Upper lobe of left lung (tissue), 4 donors: ENCODE data around the gene SEC14L6.

Experiments used
- POLR2AphosphoS5 ChIP-seq, 2 donors: sonication (generic); formaldehyde crosslinking; IDR thresholded peaks; one replicate each; pipeline ENCODE4 v1.5.1; 2017; ENCODE audit warnings: antibody characterized with exemption in 2 of 2
- TF ChIP-seq, protein P1 (sequence below), 6 experiments: fragments of 450-650 bp in 4 of 6; fragments of 200-600 bp in 2 of 6; sonication (generic) in 2 of 6; IDR thresholded peaks; one replicate each; pipeline ENCODE4 v1.5.1; 2016 to 2019; ENCODE audit warnings: antibody characterized with exemption in 6 of 6

DNA sequence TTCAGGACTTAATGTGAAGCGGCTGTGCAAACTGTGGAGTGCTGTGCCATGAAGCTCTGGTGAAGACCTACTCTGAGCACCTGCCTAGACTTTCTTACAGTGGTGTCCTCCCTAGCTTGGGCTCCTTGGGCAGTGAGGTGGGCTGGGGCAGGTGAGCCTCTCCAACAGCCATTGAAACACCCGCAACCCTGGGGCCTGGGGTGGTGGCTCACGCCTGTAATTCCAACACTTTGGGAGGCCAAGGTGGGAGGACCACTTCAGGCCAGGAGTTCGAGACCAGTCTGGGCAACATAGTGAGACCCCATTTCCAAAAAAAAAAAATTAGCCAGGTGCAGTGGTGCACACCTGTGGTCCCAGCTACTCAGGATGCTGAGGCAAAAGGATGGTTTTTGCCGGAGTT is 60.4 kb downstream of the SEC14L6 start:
- TF ChIP-seq, protein P1, sequence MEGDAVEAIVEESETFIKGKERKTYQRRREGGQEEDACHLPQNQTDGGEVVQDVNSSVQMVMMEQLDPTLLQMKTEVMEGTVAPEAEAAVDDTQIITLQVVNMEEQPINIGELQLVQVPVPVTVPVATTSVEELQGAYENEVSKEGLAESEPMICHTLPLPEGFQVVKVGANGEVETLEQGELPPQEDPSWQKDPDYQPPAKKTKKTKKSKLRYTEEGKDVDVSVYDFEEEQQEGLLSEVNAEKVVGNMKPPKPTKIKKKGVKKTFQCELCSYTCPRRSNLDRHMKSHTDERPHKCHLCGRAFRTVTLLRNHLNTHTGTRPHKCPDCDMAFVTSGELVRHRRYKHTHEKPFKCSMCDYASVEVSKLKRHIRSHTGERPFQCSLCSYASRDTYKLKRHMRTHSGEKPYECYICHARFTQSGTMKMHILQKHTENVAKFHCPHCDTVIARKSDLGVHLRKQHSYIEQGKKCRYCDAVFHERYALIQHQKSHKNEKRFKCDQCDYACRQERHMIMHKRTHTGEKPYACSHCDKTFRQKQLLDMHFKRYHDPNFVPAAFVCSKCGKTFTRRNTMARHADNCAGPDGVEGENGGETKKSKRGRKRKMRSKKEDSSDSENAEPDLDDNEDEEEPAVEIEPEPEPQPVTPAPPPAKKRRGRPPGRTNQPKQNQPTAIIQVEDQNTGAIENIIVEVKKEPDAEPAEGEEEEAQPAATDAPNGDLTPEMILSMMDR (IDR thresholded peaks at IDR 0.05): no peak
- no peak for TF ChIP-seq POLR2AphosphoS5 (IDR thresholded peaks at IDR 0.05)
